GM06990 (cell line): ENCODE data around the gene ELMO1.

Source experiments
- DNase-seq: peaks from one replicate; pipeline ENCODE4 v3.0.0-alpha.2; 2011; ENCODE audit not compliant: insufficient read length; ENCODE audit errors: extremely low read depth
- H3K27me3 ChIP-seq: replicated peaks from 2 replicates; pipeline ENCODE4 v1.6.0; 2011; ENCODE audit warnings: low read length; ENCODE audit not compliant: control insufficient read depth, insufficient read depth
- H3K36me3 ChIP-seq: 2 replicates; pipeline ENCODE4 v1.5.1; 2011; ENCODE audit warnings: low read length; ENCODE audit not compliant: control insufficient read depth, insufficient read depth
- H3K4me3 ChIP-seq: replicated peaks from 2 replicates; pipeline ENCODE4 v1.5.1; 2011; ENCODE audit warnings: low read depth, mild to moderate bottlenecking, control low read depth, low read length
- TF ChIP-seq, protein P1 (sequence below): IDR thresholded peaks from 2 replicates; pipeline ENCODE4 v1.5.1; 2011; ENCODE audit warnings: low read length, control low read depth, mild to moderate bottlenecking, inconsistent platforms; ENCODE audit not compliant: insufficient read depth, poor library complexity, severe bottlenecking

ELMO1 gene

DNA sequence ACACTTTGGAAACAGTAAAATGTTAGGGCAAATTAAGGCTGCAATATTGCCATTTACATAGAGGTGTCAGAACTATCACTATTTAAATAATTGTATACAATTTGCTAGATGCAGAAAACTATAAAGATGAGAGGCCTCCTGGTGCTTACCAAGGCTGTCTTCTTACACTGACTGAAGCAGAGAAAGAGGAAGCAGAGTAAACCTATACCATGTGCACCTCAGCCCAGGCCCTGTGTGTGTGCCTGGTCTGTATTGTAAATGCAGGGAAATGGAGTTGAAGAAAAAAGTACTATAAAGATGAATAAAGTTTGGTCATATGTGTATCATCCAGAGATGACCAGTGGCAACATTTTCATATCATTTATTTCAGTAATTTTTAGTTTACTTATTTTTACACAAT is 29.2 kb downstream of the ELMO1 start:
- no peak for DNase-seq
- H3K27me3 ChIP-seq = no peaks in the 10 kb centered on the region; the same call in 1 of the 2 replicates
- H3K36me3 ChIP-seq = no peaks in the 10 kb centered on the region
- no peak overlapping the region for H3K4me3 ChIP-seq
- TF ChIP-seq, protein P1, sequence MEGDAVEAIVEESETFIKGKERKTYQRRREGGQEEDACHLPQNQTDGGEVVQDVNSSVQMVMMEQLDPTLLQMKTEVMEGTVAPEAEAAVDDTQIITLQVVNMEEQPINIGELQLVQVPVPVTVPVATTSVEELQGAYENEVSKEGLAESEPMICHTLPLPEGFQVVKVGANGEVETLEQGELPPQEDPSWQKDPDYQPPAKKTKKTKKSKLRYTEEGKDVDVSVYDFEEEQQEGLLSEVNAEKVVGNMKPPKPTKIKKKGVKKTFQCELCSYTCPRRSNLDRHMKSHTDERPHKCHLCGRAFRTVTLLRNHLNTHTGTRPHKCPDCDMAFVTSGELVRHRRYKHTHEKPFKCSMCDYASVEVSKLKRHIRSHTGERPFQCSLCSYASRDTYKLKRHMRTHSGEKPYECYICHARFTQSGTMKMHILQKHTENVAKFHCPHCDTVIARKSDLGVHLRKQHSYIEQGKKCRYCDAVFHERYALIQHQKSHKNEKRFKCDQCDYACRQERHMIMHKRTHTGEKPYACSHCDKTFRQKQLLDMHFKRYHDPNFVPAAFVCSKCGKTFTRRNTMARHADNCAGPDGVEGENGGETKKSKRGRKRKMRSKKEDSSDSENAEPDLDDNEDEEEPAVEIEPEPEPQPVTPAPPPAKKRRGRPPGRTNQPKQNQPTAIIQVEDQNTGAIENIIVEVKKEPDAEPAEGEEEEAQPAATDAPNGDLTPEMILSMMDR = no peak

DNA sequence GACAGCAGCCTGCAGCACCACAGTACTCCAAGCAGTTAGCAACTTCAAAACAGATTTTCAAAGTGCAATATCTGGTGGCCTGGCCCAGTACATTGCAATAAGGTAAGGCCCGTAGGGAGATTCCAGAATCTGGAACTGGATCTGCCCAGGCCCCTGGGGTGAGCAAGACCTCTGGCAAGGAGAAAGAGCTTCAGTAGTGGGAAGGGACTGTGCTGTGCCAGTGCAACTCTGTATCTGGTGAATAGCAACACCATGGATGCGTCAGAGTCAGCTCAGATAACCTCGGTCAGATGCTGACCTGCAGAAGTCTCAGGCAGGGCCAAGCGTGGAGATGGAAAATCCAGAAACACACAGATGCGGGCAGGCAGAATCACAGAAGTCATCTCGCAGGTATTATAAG is 30.3 kb downstream of the ELMO1 start:
- no peak overlapping the region for H3K4me3 ChIP-seq
- no peaks in the 10 kb centered on the region for H3K36me3 ChIP-seq
- no peaks in the 10 kb centered on the region; the same call in 1 of the 2 replicates for H3K27me3 ChIP-seq
- TF ChIP-seq, protein P1 = no peak
- no peak for DNase-seq

DNA sequence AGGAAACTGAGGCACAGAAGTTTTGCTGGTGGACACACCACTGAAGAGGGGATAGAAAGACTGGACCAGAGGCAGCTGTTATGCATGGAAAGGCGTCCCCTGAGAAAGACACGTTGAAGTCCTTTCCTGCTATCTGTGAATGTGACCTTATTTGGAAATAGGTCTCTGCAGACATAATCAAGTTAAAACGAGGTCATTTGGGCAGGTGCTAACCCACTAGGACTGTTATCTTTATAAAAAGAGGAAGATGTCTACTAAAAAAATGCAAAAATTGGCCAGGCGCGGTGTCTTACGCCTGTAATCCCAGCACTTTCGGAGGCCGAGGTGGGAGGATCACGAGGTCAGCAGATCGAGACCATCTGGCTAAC is 31.6 kb downstream of the ELMO1 start:
- Histone ChIP-seq H3K27me3 (no peaks in the 10 kb centered on the region; the same call in 1 of the 2 replicates), H3K36me3 (no peaks in the 10 kb centered on the region), H3K4me3 (no peak overlapping the region)
- TF ChIP-seq, protein P1 = no peak
- DNase-seq = no peak

DNA sequence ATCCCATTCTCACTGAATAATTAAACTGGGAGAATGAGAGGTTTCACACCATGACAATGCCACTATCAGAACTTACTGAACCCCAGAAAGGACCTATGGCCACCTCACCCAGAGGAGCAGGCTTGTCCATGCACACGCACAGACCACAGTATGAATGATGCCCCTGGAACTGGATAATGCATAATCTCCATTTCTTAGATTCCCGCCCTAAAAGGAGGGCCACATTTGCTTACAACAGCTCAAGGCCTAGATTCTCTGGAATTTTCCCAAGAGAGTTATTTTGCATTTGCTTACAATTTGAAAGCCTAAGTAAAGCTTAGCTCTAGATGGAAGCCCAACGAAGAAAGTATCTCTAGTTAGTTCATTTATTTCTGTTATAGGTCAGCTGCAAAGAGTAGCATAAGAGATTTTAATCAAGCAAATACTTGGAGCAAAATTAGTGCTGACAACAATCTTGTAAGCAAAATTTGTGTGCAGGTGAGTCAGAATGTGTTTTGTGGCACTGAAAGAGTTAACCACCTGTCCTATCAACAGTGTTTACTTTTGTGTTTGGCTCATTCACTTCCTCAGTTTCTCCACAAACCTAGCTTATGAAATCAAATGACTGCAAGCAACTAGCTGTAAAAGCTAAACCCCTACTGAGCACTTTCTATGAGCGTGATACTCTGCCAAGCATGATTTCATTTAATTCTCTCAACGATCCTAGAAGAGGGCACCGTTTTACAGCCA is 32.1 kb downstream of the ELMO1 start:
- TF ChIP-seq, protein P1 = no peak
- DNase-seq = no peak
- no peaks in the 10 kb centered on the region for H3K27me3 ChIP-seq
- no peaks in the 10 kb centered on the region for H3K36me3 ChIP-seq
- H3K4me3 ChIP-seq = no peak overlapping the region

DNA sequence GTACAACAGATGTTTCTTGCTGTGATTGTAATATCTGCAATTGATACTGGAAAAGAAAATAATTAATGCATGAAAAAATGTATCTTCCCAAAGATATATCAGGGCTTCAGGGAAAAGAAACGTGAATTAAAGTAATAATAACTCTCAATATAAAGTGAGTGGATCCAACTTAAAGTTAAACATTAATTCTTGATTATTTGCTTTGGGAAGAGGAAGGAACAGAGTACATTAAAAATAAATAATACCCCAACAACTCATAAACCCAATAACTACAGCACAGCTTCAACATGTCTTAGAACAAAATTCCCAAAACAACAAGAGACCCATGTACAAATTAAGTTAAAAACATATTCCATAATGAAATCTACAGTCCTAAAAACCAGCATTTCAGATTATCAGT is 33.0 kb downstream of the ELMO1 start:
- Histone ChIP-seq H3K27me3 (no peaks in the 10 kb centered on the region), H3K36me3 (no peaks in the 10 kb centered on the region), H3K4me3 (no peak overlapping the region)
- no peak for DNase-seq
- TF ChIP-seq, protein P1 = no peak

DNA sequence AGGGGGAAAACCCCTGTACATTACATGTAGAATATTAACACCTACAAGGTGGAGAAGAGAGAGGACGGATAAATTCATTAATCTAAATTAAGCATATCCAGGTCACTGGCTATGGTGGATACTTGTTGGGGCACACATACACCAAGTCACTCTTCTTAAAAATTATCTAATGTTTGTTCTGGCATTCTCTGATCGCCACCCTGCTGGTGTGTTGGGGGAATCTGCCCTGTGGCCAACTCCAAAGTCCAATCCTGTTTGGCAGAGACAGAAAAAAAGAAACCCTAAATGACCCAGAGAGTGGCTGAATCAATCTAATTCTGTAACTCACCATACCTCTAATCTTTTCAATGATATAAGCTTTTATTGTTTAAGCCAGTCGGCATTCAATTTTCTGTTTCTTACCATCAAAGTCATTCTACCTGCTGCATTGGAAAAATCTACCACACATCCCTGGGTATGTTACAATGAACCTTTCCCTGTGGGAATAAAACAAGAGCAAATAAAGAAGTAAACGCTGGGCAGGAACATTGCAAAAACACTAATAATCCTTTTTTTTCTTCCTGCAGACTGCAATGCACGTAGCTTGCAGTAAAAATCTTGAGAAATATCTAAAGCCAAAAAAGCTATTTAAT is 34.2 kb downstream of the ELMO1 start:
- DNase-seq = no peak
- H3K36me3 ChIP-seq = no peaks in the 10 kb centered on the region
- no peak overlapping the region for H3K4me3 ChIP-seq
- H3K27me3 ChIP-seq = no peaks in the 10 kb centered on the region
- TF ChIP-seq, protein P1 = no peak
